Neural progenitor cell (in vitro differentiated cells): ENCODE measurements around the gene TGFB1I1. TPM values are rescaled to one million over a fixed set of nuclear protein-coding genes. Genes with fewer than 3 reads are reported as not detected.

Experiments
- DNase-seq: peaks from one replicate; pipeline ENCODE4 v3.0.0-alpha.2; 2016; ENCODE audit warnings: low spot score
- H2AFZ ChIP-seq: fragments of 200-600 bp; sonication (generic); replicated peaks from 2 replicates; pipeline ENCODE4 v1.6.1; 2016; ENCODE audit warnings: antibody characterized with exemption
- H3F3A ChIP-seq: fragments of 200-600 bp; sonication (generic); 2 replicates; pipeline ENCODE4 v1.6.1; 2016; ENCODE audit warnings: antibody characterized with exemption, low read depth
- H3K27ac ChIP-seq: fragments of 200-600 bp; sonication (generic); 2 replicates; pipeline ENCODE4 v1.5.1; 2016; ENCODE audit warnings: mild to moderate bottlenecking
- H3K27me3 ChIP-seq: fragments of 200-600 bp; sonication (generic); 2 replicates; pipeline ENCODE4 v1.6.1; 2016; ENCODE audit warnings: mild to moderate bottlenecking, moderate library complexity
- H3K36me3 ChIP-seq: fragments of 200-600 bp; sonication (generic); 2 replicates; pipeline ENCODE4 v1.5.1; 2016
- H3K4me1 ChIP-seq: fragments of 200-600 bp; sonication (generic); 2 replicates; pipeline ENCODE4 v1.6.1; 2016; ENCODE audit warnings: mixed run types
- H3K4me2 ChIP-seq: fragments of 200-600 bp; sonication (generic); 2 replicates; pipeline ENCODE4 v1.6.1; 2016
- H3K4me3 ChIP-seq: fragments of 200-600 bp; sonication (generic); 2 replicates; pipeline ENCODE4 v1.5.1; 2016
- H3K79me2 ChIP-seq: fragments of 200-600 bp; sonication (generic); 2 replicates; pipeline ENCODE4 v1.6.1; 2016; ENCODE audit warnings: low read depth
- H3K9ac ChIP-seq: fragments of 200-600 bp; sonication (generic); 2 replicates; pipeline ENCODE4 v1.6.1; 2016
- H3K9me3 ChIP-seq: fragments of 200-600 bp; sonication (generic); 2 replicates; pipeline ENCODE4 v1.5.1; 2016; ENCODE audit warnings: low read depth
- H4K20me1 ChIP-seq: fragments of 200-600 bp; sonication (generic); 2 replicates; pipeline ENCODE4 v1.6.1; 2016; ENCODE audit warnings: low read depth
- H3K27ac Mint-ChIP-seq: 3 replicates; pipeline ENCODE4 v1.8.0; 2021; ENCODE audit warnings: mixed read lengths
- H3K27me3 Mint-ChIP-seq: 2 replicates; pipeline ENCODE4 v1.8.0; 2022; ENCODE audit warnings: low read depth, mild to moderate bottlenecking, inconsistent platforms, moderate library complexity, mixed read lengths; ENCODE audit not compliant: insufficient read depth
- H3K36me3 Mint-ChIP-seq: 3 replicates; pipeline ENCODE4 v1.8.0; 2021; ENCODE audit warnings: mixed read lengths
- H3K4me1 Mint-ChIP-seq: 3 replicates; pipeline ENCODE4 v1.8.0; 2021; ENCODE audit warnings: mixed read lengths
- H3K4me3 Mint-ChIP-seq: 3 replicates; pipeline ENCODE4 v1.8.0; 2021; ENCODE audit warnings: mild to moderate bottlenecking, moderate library complexity, mixed read lengths
- H3K9me3 Mint-ChIP-seq: 3 replicates; pipeline ENCODE4 v1.8.0; 2020; ENCODE audit warnings: mixed read lengths
- CTCF ChIP-seq: fragments of 200-600 bp; sonication (generic); IDR thresholded peaks from 2 replicates; pipeline ENCODE4 v1.5.1; 2017; ENCODE audit warnings: antibody characterized with exemption, mild to moderate bottlenecking
- EZH2 ChIP-seq: fragments of 200-600 bp; sonication (generic); IDR thresholded peaks from 2 replicates; pipeline ENCODE4 v1.6.1; 2017; ENCODE audit warnings: antibody characterized with exemption, mild to moderate bottlenecking, moderate library complexity
- EZH2phosphoT487 ChIP-seq: fragments of 200-600 bp; sonication (generic); IDR thresholded peaks from 2 replicates; pipeline ENCODE4 v1.6.1; 2017; ENCODE audit warnings: antibody characterized with exemption
- total RNA-seq: library from RNA; depleted of rRNA; stranded (reverse); fragments of >200 nt; gene quantifications from 2 replicates; pipeline ENCODE4 v1.2.3, GENCODE V29; 2015; ENCODE audit warnings: low replicate concordance

Gene TGFB1I1
- total RNA-seq, 1 donor from 2014 or later: not detected

- peaks cover 33% of the 10 kb centered on the region for H3K27me3 Mint-ChIP-seq
Observed at GRCh38 chr16:31525113-31525512, 53.2 kb downstream of the TGFB1I1 start.

More at GRCh38 chr16:31525113-31525512, 53.2 kb downstream of the TGFB1I1 start:
- Histone ChIP-seq H3K9ac (no peak overlapping the region), H3K4me2 (no peak overlapping the region), H3K27ac (no peak overlapping the region), H3F3A (peaks cover 3% of the 10 kb centered on the region), H2AFZ (no peak overlapping the region), H4K20me1 (no peaks in the 10 kb centered on the region), H3K36me3 (no peaks in the 10 kb centered on the region), H3K4me3 (no peak overlapping the region), H3K4me1 (peaks cover 8% of the 10 kb centered on the region), H3K79me2 (no peaks in the 10 kb centered on the region), H3K9me3 (no peaks in the 10 kb centered on the region), H3K27me3 (peaks cover 35% of the 10 kb centered on the region)
- TF ChIP-seq CTCF: no peak
- TF ChIP-seq EZH2: no peak
- TF ChIP-seq EZH2phosphoT487: no peak
- Mint-ChIP-seq H3K27ac (no peak overlapping the region), H3K4me3 (no peak overlapping the region), H3K4me1 (no peaks in the 10 kb centered on the region), H3K9me3 (peaks cover 7% of the 10 kb centered on the region), H3K36me3 (no peaks in the 10 kb centered on the region)
- no peak for DNase-seq

Other genes with a start within 250 kb of the TGFB1I1 start
- not detected in 2 replicates for gene ITGAM, start 212.2 kb upstream of the TGFB1I1 start, total RNA-seq
- not detected in 2 replicates for gene ITGAX, start 117.0 kb upstream of the TGFB1I1 start, total RNA-seq
- not detected in 2 replicates for gene ITGAD, start 78.8 kb upstream of the TGFB1I1 start, total RNA-seq
- gene COX6A2, start 43.8 kb upstream of the TGFB1I1 start, total RNA-seq: not detected in 2 replicates
- 0.19 and 0.53 TPM in 2 replicates for gene ZNF843, start 29.4 kb upstream of the TGFB1I1 start, total RNA-seq
- 5.4 and 7.6 TPM in 2 replicates for gene ARMC5, start 12.7 kb upstream of the TGFB1I1 start, total RNA-seq
- gene SLC5A2, start 11.0 kb downstream of the TGFB1I1 start, total RNA-seq: not detected in 2 replicates
- 11.5 and 54.9 TPM in 2 replicates for gene RUSF1, start 36.2 kb downstream of the TGFB1I1 start, total RNA-seq
- not detected in 2 replicates for gene AHSP, start 55.7 kb downstream of the TGFB1I1 start, total RNA-seq